ENCODE measurements around the gene TCP11.

- TF ChIP-seq CTCF (conservative IDR thresholded peaks at IDR 0.05; ENCODE audit: low read length) (no peak), EZH2phosphoT487 (IDR thresholded peaks at IDR 0.05; ENCODE audit: borderline replicate concordance) (no peak)
Measured at GRCh38 chr6:35179901-35180535, 38.9 kb upstream of the TCP11 start.
